ENCODE results near the gene WBP4.
"Not testable (repeated sequence)": the region's sequence is repeated elsewhere in the genome, so short reads cannot be mapped to it uniquely, and the experiment has no call there.

Gene WBP4, protein sequence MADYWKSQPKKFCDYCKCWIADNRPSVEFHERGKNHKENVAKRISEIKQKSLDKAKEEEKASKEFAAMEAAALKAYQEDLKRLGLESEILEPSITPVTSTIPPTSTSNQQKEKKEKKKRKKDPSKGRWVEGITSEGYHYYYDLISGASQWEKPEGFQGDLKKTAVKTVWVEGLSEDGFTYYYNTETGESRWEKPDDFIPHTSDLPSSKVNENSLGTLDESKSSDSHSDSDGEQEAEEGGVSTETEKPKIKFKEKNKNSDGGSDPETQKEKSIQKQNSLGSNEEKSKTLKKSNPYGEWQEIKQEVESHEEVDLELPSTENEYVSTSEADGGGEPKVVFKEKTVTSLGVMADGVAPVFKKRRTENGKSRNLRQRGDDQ

GRCh38 chr13:41061075-41061913 is at the start of gene WBP4:
WBP4 (plus strand) TSS chr13:41061509; CDS start chr13:41061674, 165 bp downstream.
- in situ Hi-C loops (cut with MboI; ENCODE audit: low sequenced_read_pairs), result no loop called here

DNA sequence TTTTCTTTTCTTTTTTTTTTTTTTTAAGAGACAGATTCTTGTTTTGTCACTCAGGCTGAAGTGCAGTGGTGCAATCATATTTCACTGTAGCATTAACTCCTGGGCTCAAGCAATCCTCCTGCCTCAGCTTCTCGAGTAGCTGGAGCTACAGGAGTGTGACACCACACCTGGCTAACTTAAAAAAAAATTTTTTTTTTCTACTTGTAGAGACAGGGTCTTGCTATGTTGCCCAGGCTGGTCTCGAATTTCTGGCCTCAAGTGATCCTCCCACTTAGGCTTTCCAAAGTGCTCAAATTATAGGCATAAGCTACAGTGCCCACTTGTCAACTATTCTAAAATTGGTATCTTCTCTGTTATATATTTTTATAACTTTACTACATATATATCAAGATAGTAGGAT is 48.8 kb upstream of the WBP4 start:
- in situ Hi-C loops (cut with MboI; ENCODE audit: low sequenced_read_pairs), result no loop called here

DNA sequence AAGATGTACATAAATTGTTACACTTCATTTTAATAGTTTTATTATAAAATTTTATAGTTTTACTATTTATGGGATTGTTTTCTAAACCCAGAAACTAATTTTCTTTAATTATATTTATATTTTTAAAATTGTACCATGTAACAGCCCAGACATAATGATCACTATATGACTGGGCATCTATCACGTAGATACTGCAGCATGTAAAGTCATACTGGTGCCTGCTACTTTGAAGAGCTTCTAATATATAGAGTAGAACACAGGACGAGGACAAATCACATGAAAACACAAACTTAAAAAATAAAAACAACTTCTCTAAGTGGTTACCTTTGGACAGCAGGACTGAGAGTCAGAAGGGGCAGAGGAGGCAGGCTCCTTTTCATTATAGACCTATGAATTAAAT is 47.5 kb upstream of the WBP4 start:
- in situ Hi-C loops (cut with MboI; ENCODE audit: low sequenced_read_pairs), result no loop called here

DNA sequence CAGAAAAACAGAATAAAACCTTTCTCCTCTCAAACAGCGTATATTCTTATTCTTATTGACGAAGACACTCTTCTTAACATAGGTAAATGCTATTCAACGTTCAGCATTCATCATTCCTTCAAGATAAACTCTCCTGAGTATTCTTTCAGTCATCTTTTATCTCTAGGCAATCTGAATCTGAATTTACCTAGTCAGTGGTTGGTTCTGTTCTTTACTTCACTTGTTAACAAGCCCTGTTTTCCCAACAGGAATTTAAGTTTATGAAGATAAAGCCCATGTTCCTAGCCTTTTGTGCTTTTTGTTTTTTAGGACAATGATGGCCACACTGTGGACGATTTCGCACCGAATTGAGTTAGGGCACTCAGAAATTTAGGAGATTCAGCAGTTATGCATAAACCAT is 45.4 kb upstream of the WBP4 start:
- in situ Hi-C loops (cut with MboI; ENCODE audit: low sequenced_read_pairs), result no loop called here

GRCh38 chr13:41017159-41017558 is 44.1 kb upstream of the WBP4 start:
- in situ Hi-C loops (cut with MboI; ENCODE audit: low sequenced_read_pairs), result no loop called here

GRCh38 chr13:41017817-41018601 is 43.3 kb upstream of the WBP4 start:
- in situ Hi-C loops (cut with MboI; ENCODE audit: low sequenced_read_pairs), result no loop called here

DNA sequence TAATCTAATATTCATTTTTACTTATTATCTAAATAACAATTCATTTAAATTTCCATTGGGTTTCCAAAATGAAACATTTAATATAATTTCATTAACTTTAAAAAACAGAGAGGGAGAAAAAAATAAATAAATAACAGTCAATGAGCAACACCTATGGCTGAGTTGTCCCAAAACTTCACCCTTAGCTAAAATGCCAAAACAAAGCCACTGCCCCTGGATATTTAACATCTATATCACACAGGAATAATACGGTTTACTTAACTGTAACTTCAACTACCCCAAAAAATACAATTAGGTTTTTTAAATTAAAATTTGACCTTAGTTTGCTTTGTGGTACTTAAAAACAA is 42.7 kb upstream of the WBP4 start:
- in situ Hi-C loops (cut with MboI; ENCODE audit: low sequenced_read_pairs), result no loop called here

DNA sequence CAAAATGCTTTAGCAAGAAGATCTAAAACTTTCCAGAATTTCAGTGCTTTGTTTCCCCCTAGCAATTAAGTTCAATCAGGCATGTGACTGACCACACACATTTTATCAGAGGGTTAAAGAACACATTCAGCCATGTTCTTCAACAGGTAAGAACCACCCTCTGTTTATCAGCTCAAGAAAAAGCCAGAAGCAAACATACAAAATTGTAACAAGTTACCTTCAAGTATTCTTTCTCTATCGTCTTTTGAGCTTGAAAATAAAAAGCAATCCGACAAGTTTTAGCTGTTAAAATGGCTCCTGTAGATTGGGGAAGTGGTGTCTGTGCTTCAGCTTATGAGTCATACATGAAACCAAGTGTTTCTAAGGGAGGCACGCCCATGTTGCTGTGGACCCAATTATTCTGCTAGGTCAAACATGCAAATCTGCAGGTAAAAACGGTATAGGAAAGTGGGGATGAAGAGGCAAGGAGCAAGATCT is 42.3 kb upstream of the WBP4 start, which contains the start of gene ELF1:
Gene ELF1 (minus strand): TSS at position 306 of the 477 bp plus-strand sequence. CDS start 37,262 bp downstream, outside the sequence.
- in situ Hi-C loops (cut with MboI; ENCODE audit: low sequenced_read_pairs), result no loop called here

DNA sequence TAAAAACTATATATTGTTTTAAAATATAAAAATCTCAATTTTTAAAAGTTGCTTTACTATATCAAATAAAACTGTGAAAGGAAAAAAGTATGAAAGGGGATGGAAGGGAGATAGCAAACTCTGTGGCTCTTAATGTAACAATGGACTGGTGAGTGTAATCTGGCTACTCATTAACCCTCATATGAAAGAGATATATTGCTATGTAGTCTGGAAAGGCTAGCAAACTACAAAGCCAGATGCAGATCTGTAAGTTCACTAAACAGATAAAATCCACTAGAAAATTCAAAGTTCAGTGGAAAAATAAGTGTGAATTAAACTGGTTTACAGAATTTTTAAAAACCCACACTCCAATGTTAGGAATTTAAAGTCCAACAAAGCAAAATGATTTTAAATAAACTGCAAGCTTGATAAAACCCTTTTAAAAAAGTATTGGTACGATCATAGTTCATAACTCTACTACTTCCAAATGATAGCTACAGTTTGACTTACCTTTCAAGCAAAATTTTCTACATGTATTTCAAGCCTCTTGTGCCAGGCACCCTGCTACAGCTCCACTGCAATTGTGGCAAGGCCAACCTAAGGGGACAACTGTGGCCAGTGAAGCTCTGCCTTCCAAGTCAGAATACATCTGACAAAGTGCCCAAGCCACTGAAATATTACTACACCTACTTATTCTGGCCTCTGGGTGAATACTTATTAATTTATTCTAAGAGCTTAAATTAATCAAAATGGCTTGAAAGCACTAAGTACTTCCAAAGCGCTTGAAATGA is 41.5 kb upstream of the WBP4 start:
- in situ Hi-C loops (cut with MboI; ENCODE audit: low sequenced_read_pairs), result no loop called here

GRCh38 chr13:41025518-41025917 is 35.8 kb upstream of the WBP4 start:
- in situ Hi-C loops (cut with MboI; ENCODE audit: low sequenced_read_pairs), result no loop called here

GRCh38 chr13:41026788-41027187 is 34.5 kb upstream of the WBP4 start:
- in situ Hi-C loops (cut with MboI; ENCODE audit: low sequenced_read_pairs), result no loop called here

GRCh38 chr13:41028051-41028450 is 33.3 kb upstream of the WBP4 start:
- in situ Hi-C loops (cut with MboI; ENCODE audit: low sequenced_read_pairs), result no loop called here

- in situ Hi-C loops (cut with MboI; ENCODE audit: low sequenced_read_pairs), result no loop called here
These were observed 31.7 kb upstream of the WBP4 start for GRCh38 chr13:41029629-41030028.

DNA sequence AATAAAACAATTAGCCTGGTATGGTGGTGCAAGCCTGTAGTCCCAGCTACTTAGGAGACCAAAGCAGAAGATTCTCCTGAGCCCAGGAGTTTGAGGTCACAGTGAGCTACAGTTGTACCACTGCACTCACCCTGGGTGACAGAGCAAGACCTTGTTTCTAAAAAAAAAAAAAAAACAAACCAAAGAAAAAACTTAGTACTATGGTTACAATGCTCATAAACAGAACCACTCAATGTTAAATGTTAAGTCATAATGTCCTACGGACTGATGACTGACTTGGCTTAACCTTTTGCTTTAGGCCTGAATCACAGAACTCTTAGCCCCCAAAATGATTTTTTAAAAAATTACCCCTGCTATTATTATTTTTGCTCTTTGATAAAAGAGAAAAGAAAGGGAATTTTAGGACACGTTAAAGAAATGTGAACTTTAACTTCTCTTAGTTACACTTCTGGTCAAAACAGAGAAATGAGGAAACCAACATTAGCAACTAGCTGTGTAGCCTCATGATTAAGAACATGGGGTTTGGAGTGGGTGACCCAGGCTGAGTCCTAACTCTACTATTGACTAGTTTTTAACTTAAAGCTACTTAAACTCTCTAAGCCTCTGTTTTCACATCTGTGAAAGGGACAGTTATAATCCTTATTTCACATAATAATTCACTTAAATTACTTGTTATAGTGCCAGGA is 28.5 kb upstream of the WBP4 start:
- in situ Hi-C loops (cut with MboI; ENCODE audit: low sequenced_read_pairs), result no loop called here

GRCh38 chr13:41034382-41034781 is 26.9 kb upstream of the WBP4 start:
- in situ Hi-C loops (cut with MboI; ENCODE audit: low sequenced_read_pairs), result no loop called here

DNA sequence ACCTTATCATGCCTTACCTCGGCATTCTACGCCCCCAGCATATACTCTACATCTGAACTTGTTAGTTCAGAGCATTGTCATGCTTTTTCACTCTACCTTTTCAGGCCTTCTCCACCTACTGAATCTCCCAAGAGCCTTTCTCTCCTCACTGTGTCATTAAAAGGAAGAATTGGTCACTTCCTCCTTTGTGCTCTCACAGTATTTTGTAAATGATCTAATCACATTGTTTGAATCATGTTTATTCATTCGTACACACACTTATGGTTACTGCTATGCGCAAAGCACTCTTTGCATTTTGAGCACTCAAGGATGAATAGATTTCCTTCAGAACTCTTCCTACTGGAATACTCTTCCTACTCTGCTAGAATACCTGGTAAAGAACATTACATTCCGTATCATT is 26.4 kb upstream of the WBP4 start:
- in situ Hi-C loops (cut with MboI; ENCODE audit: low sequenced_read_pairs), result no loop called here

DNA sequence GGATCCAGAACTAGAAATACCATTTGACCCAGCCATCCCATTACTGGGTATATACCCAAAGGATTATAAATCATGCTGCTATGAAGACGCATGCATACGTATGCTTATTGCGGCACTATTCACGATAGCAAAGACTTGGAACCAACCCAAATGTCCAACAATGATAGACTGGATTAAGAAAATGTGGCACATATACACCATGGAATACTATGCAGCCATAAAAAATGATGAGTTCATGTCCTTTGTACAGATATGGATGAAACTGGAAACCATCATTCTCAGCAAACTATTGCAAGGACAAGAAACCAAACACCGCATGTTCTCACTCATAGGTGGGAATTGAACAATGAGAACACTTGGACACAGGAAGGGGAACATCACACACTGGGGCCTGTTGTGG is 24.8 kb upstream of the WBP4 start:
- in situ Hi-C loops (cut with MboI; ENCODE audit: low sequenced_read_pairs), result not testable (repeated sequence)

DNA sequence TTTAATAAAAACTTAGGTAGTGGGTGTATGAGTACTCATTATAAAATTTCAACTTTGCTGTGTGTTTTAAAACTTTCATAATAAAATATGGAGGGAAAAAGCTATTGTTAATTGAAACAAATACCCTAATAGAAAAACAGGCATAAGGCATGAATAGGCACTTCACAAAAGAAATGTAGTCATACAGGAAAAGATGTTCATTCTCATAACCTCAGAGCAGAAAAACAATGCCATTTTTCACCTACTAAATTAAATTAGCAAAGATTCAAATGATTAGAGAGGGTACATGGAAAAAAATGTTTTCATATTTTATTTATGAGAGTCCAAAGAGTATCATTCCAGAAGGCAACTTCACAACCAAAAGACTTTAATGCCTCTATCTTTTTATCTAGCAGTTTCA is 21.6 kb upstream of the WBP4 start:
- in situ Hi-C loops (cut with MboI; ENCODE audit: low sequenced_read_pairs), result no loop called here

GRCh38 chr13:41040584-41041334 is 20.6 kb upstream of the WBP4 start:
- in situ Hi-C loops (cut with MboI; ENCODE audit: low sequenced_read_pairs), result no loop called here
